Right lobe of liver (tissue), 6 donors: ENCODE measurements around the gene NRIP2. TPM values are rescaled to one million over a fixed set of nuclear protein-coding genes. Genes with fewer than 3 reads are reported as not detected.

Experiments
- ATAC-seq, 4 donors: fragments of 200-7000 bp; cut with Tn5 transposase; one replicate each; pipeline ENCODE4 v1.9.1; 2020; ENCODE audit warnings: mild to moderate bottlenecking in 4 of 4, moderate library complexity in 4 of 4
- DNase-seq, 3 donors: peaks; one replicate each; pipeline ENCODE4 v3.0.0-alpha.2; 2020
- H3K27ac ChIP-seq, 3 donors: fragments of 200-600 bp; one replicate each; pipeline ENCODE4 v1.8.0; 2022
- H3K27me3 ChIP-seq, 2 donors: fragments of 200-600 bp; one replicate each; pipeline ENCODE4 v1.8.0; 2022
- H3K36me3 ChIP-seq, 4 donors: fragments of 200-600 bp; sonication (generic) in 1 of 4; one replicate each; pipeline versions ENCODE4 v1.5.1 to v1.8.0; 2017 to 2022; ENCODE audit warnings: control low read depth in 1 of 4
- H3K4me1 ChIP-seq, 4 donors: fragments of 200-600 bp; sonication (generic) in 1 of 4; one replicate each; pipeline versions ENCODE4 v1.5.1 to v1.8.0; 2017 to 2022; ENCODE audit warnings: control low read depth in 1 of 4
- H3K4me3 ChIP-seq, 3 donors: fragments of 200-600 bp; one replicate each; pipeline ENCODE4 v1.8.0; 2022
- H3K9me3 ChIP-seq, 4 donors: fragments of 200-600 bp; sonication (generic) in 1 of 4; one replicate each; pipeline versions ENCODE4 v1.5.1 to v1.8.0; 2017 to 2022; ENCODE audit warnings: control low read depth in 1 of 4
- CTCF ChIP-seq, 4 donors: fragments of 200-600 bp in 3 of 4; fragments of 450-650 bp in 1 of 4; IDR thresholded peaks; one replicate each; pipeline versions ENCODE4 v1.5.1 to v1.8.0; 2016 to 2022; ENCODE audit warnings: antibody characterized with exemption in 4 of 4, mild to moderate bottlenecking in 2 of 4
- POLR2A ChIP-seq: fragments of 450-650 bp; IDR thresholded peaks from one replicate; pipeline ENCODE4 v1.6.1; 2017; ENCODE audit warnings: antibody characterized with exemption, mild to moderate bottlenecking
- WGBS: methylation state at CpG from one replicate; pipeline ENCODE4 v1.1.6; 2018; ENCODE audit warnings: low coverage, low lambda C conversion rate; ENCODE audit not compliant: insufficient coverage; ENCODE audit errors: missing lambda C conversion rate; 5-methylcytosine and 5-hydroxymethylcytosine counted together
- intact Hi-C, 2 donors: fragments of 100-400 bp; cut with DNase I; formaldehyde crosslinking; loops; one replicate each; pipeline versions ENCODE4 v1.11.2 to v1.14.1; 2022
- total RNA-seq, 6 experiments: library from RNA; depleted of rRNA in 2 of 6; stranded (reverse); fragments of >200 nt in 2 of 6; fragmentation: NEBNext Ultra II Directional in 3 of 6; extraction: Animal tissue kit (Norgen Biotek cat#: 25700) in 3 of 6; gene quantifications; one replicate each; pipeline versions ENCODE4 v1.1.0 to v1.2.4, GENCODE V29; 2016 to 2023
- donor health status: DM: no; HTN: yes; CAD: no.
- donor health status: DM: no; HTN: no; CAD: no.
- donor health status: DM: no; HTN: no; CAD: no.
- donor health status: DM: no; HTN: yes; CAD: no.
- donor health status: DM: no; HTN: yes; CAD: no.

NRIP2 gene
- total RNA-seq, 6 experiments from 2014 or later, result 0.12 to 0.29 (median 0.20) TPM

GRCh38 chr12:2826036-2826435 is 8.8 kb downstream of the NRIP2 start:
- TF ChIP-seq CTCF (IDR thresholded peaks at IDR 0.05) (no peak), POLR2A (no peak)
- ATAC-seq, result no peak
- H3K36me3 ChIP-seq, result peaks cover 0 to 70% (median 25%) of the 10 kb centered on the region in 4 donors
- H3K27ac ChIP-seq, result no peak overlapping the region
- no peaks in the 10 kb centered on the region for H3K9me3 ChIP-seq
- no peak for DNase-seq
- no peak overlapping the region for H3K4me3 ChIP-seq
- H3K27me3 ChIP-seq, result no peaks in the 10 kb centered on the region
- intact Hi-C loops, result no loop called here
- no peaks in the 10 kb centered on the region for H3K4me1 ChIP-seq
- 88% methylated on average over 3 of the region's 3 CpGs for WGBS

DNA sequence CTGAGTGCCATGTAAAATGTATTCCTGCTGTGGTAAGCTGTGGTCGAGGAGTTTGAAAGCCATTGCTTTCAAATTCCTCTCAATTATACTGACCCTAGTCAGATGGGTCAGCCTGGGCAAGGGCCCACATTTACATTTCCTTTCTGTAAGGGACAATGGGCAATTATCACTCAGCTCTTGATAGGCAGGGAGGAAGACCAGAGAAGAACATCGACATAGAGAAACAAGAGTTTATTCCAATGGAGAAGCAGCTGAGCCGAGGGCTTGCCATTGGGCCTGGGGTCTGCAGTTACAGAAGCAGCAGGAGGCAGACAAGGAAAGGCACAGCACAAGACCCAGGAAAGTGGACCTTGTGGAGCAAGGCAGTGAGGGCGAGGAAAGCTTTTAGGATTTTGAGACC is 9.7 kb downstream of the NRIP2 start:
- peaks cover 0 to 74% (median 27%) of the 10 kb centered on the region in 4 donors for H3K36me3 ChIP-seq
- intact Hi-C loops, result no loop called here
- WGBS, result 86% methylated on average over 4 of the region's 4 CpGs

DNA sequence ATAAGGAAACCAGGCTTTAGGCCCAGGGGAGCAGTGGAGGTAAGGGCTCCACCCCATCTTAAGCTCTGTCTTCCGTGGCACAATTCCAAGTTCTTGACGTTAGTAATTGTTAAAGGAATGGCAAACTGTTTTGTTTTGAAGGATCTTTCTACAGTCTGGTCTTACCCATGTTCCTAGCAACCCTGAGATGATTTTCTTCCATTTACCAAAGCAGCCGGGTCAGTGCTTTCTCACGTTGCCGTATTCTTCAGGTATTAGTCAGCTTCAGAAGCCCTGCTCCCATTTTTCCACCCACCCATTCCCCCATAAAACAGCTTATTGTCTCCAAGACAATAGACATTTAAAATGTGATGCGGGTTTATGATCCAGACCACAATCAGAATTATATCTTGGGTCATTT is 10.3 kb downstream of the NRIP2 start:
- no peaks in the 10 kb centered on the region for H3K9me3 ChIP-seq
- H3K36me3 ChIP-seq, result peaks cover 0 to 78% (median 27%) of the 10 kb centered on the region in 4 donors
- no peak for TF ChIP-seq CTCF (IDR thresholded peaks at IDR 0.05)
- TF ChIP-seq POLR2A, result no peak
- H3K27me3 ChIP-seq, result no peaks in the 10 kb centered on the region
- H3K4me3 ChIP-seq, result no peak overlapping the region
- H3K27ac ChIP-seq, result no peak overlapping the region
- 85% methylated on average over 6 of the region's 6 CpGs for WGBS
- no peak for DNase-seq
- H3K4me1 ChIP-seq, result no peaks in the 10 kb centered on the region
- intact Hi-C loops, result no loop called here
- ATAC-seq, result no peak

More for the DNA sequence above, 9.7 kb downstream of the NRIP2 start:
- Histone ChIP-seq H3K4me1 (no peaks in the 10 kb centered on the region), H3K27me3 (no peaks in the 10 kb centered on the region), H3K9me3 (no peaks in the 10 kb centered on the region), H3K4me3 (no peak overlapping the region), H3K27ac (no peak overlapping the region)
- no peak for ATAC-seq
- TF ChIP-seq CTCF (IDR thresholded peaks at IDR 0.05), result no peak
- TF ChIP-seq POLR2A, result no peak
- DNase-seq, result no peak

DNA sequence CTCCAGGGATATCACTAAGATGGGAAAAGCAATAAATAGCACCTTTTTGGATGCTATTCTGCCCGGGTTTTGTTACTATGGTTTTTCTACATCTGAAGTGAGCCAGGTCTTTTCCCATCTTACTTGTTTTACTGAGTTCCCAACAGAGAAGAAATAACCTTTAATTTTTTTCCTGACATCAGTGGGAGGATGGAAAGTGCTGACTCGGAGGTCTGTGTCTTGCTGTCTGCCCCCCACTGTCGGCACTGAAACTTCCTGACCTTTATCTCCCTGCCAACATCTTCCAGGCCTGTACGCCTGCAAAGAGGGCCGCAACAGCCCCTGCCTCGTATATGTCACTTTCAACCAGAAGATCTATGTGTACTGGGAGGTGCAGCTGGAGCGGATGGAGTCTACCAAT is 11.4 kb downstream of the NRIP2 start:
- Histone ChIP-seq H3K4me1 (no peaks in the 10 kb centered on the region), H3K27me3 (no peaks in the 10 kb centered on the region), H3K9me3 (no peaks in the 10 kb centered on the region), H3K36me3 (peaks cover 0 to 83% (median 30%) of the 10 kb centered on the region in 4 donors), H3K27ac (no peak overlapping the region), H3K4me3 (no peak overlapping the region)
- intact Hi-C loops, result no loop called here
- ATAC-seq, result no peak
- TF ChIP-seq CTCF (IDR thresholded peaks at IDR 0.05) (no peak), POLR2A (no peak)
- no peak for DNase-seq
- WGBS, result 69% methylated on average over 6 of the region's 7 CpGs

DNA sequence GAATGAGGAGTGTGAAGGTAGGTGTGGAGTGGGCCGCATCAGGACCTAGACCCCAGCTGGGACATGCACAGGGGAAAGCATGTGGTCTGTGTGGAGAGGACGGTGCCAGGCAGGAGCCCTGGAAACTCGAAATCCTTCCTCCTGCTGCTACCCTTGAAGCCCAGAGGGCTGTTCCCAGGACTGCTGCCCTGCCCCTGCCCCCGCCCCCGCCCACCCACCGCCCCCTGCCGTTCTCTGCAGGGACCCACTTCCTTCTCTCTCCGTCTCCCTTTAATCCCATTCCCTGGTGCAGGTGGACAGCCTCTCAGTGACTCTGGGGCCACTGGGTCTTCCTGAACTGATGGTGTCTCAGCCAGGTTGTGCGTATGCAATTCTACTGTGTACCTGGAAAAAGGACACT is 14.4 kb downstream of the NRIP2 start:
- Histone ChIP-seq H3K27me3 (no peaks in the 10 kb centered on the region), H3K4me3 (no peak overlapping the region), H3K36me3 (peaks cover 0 to 73% (median 31%) of the 10 kb centered on the region in 4 donors), H3K9me3 (no peaks in the 10 kb centered on the region), H3K27ac (no peak overlapping the region), H3K4me1 (no peaks in the 10 kb centered on the region)
- DNase-seq, result no peak
- no peak for TF ChIP-seq CTCF (IDR thresholded peaks at IDR 0.05)
- no peak for TF ChIP-seq POLR2A
- WGBS, result 72% methylated on average over 2 of the region's 9 CpGs
- intact Hi-C loops, result no loop called here
- ATAC-seq, result no peak
